H9 (cell line): ENCODE results near the gene PM20D1. TPM values are rescaled to one million over a fixed set of nuclear protein-coding genes. Genes with fewer than 3 reads are reported as not detected.
"Not testable (repeated sequence)": the region's sequence is repeated elsewhere in the genome, so short reads cannot be mapped to it uniquely, and the experiment has no call there.

Source experiments
- DNase-seq: peaks from one replicate; pipeline ENCODE4 v3.0.0-alpha.2; 2017
- H2AFZ ChIP-seq: one replicate; pipeline ENCODE4 v1.6.1; 2013; ENCODE audit warnings: mild to moderate bottlenecking, low read length, control low read depth, moderate library complexity
- H2AK5ac ChIP-seq: 2 replicates; pipeline ENCODE4 v1.6.1; 2013; ENCODE audit warnings: low read length, control low read depth, mixed read lengths; ENCODE audit not compliant: insufficient read length
- H2BK120ac ChIP-seq: one replicate; pipeline ENCODE4 v1.6.1; 2013; ENCODE audit warnings: low read depth, mild to moderate bottlenecking, low read length, control low read depth, inconsistent platforms; ENCODE audit not compliant: poor library complexity, severe bottlenecking
- H2BK12ac ChIP-seq: 2 replicates; pipeline ENCODE4 v1.6.1; 2013; ENCODE audit warnings: low read length, control low read depth, mixed read lengths, low read depth; ENCODE audit not compliant: insufficient read length
- H2BK15ac ChIP-seq: 2 replicates; pipeline ENCODE4 v1.6.1; 2013; ENCODE audit warnings: low read depth, low read length, control low read depth
- H2BK20ac ChIP-seq: one replicate; pipeline ENCODE4 v1.6.1; 2013; ENCODE audit warnings: low read depth, mild to moderate bottlenecking, low read length, control low read depth, inconsistent platforms; ENCODE audit not compliant: poor library complexity, severe bottlenecking
- H2BK5ac ChIP-seq: 2 replicates; pipeline ENCODE4 v1.6.1; 2013; ENCODE audit warnings: low read length, control low read depth, mixed read lengths; ENCODE audit not compliant: insufficient read length
- H3K14ac ChIP-seq: 2 replicates; pipeline ENCODE4 v1.6.1; 2013; ENCODE audit warnings: low read length, control low read depth; ENCODE audit not compliant: insufficient read depth
- H3K18ac ChIP-seq: 2 replicates; pipeline ENCODE4 v1.6.1; 2013; ENCODE audit warnings: low read depth, mild to moderate bottlenecking, mixed read lengths, low read length, control low read depth; ENCODE audit not compliant: insufficient read length
- H3K23ac ChIP-seq: 2 replicates; pipeline ENCODE4 v1.6.1; 2013; ENCODE audit warnings: low read length, control low read depth, mixed read lengths, low read depth; ENCODE audit not compliant: insufficient read length
- H3K23me2 ChIP-seq: 2 replicates; pipeline ENCODE4 v1.6.1; 2013; ENCODE audit warnings: low read depth, mild to moderate bottlenecking, mixed read lengths, low read length, control low read depth; ENCODE audit not compliant: insufficient read length, poor library complexity, severe bottlenecking
- H3K27ac ChIP-seq: 2 replicates; pipeline ENCODE4 v1.5.1; 2013; ENCODE audit warnings: low read length, control low read depth, mixed read lengths, low read depth; ENCODE audit not compliant: insufficient read length
- H3K27me3 ChIP-seq: 2 replicates; pipeline ENCODE4 v1.6.1; 2013; ENCODE audit warnings: low read length, control low read depth, inconsistent platforms; ENCODE audit not compliant: insufficient read depth
- H3K4ac ChIP-seq: 2 replicates; pipeline ENCODE4 v1.6.1; 2013; ENCODE audit warnings: low read depth, mild to moderate bottlenecking, control low read depth, inconsistent platforms, low read length, moderate library complexity
- H3K4me1 ChIP-seq: 2 replicates; pipeline ENCODE4 v1.6.1; 2013; ENCODE audit warnings: low read length, control low read depth, inconsistent platforms; ENCODE audit not compliant: insufficient read depth
- H3K4me2 ChIP-seq: 2 replicates; pipeline ENCODE4 v1.6.1; 2013; ENCODE audit warnings: low read length, control low read depth, mixed read lengths; ENCODE audit not compliant: insufficient read length, insufficient read depth
- H3K56ac ChIP-seq: 2 replicates; pipeline ENCODE4 v1.6.1; 2013; ENCODE audit warnings: low read depth, mild to moderate bottlenecking, mixed read lengths, low read length, control low read depth; ENCODE audit not compliant: insufficient read length
- H3K79me1 ChIP-seq: 2 replicates; pipeline ENCODE4 v1.6.1; 2013; ENCODE audit warnings: low read depth, mild to moderate bottlenecking, moderate library complexity, low read length, control low read depth, inconsistent platforms; ENCODE audit not compliant: insufficient read depth, poor library complexity, severe bottlenecking
- H3K79me2 ChIP-seq: 2 replicates; pipeline ENCODE4 v1.6.1; 2013; ENCODE audit warnings: low read length, control low read depth, inconsistent platforms; ENCODE audit not compliant: insufficient read depth
- H3K9ac ChIP-seq: 2 replicates; pipeline ENCODE4 v1.6.1; 2013; ENCODE audit warnings: low read length, control low read depth, mixed read lengths; ENCODE audit not compliant: insufficient read length; ENCODE audit errors: extremely low read depth
- H3K9me3 ChIP-seq: one replicate; pipeline ENCODE4 v1.6.1; 2013; ENCODE audit warnings: low read depth, low read length, inconsistent platforms; ENCODE audit not compliant: control insufficient read depth
- H3T11ph ChIP-seq: one replicate; pipeline ENCODE4 v1.6.1; 2013; ENCODE audit warnings: mild to moderate bottlenecking, low read length, control low read depth, inconsistent platforms
- H4K20me1 ChIP-seq: one replicate; pipeline ENCODE4 v1.6.1; 2013; ENCODE audit not compliant: control insufficient read depth, insufficient read length, insufficient read depth
- H4K5ac ChIP-seq: 2 replicates; pipeline ENCODE4 v1.6.1; 2013; ENCODE audit warnings: low read depth, mild to moderate bottlenecking, mixed read lengths, low read length, control low read depth; ENCODE audit not compliant: insufficient read length
- H4K8ac ChIP-seq: replicated peaks from 2 replicates; pipeline ENCODE4 v1.6.1; 2013; ENCODE audit warnings: low read length, control low read depth, mixed read lengths, low read depth; ENCODE audit not compliant: insufficient read length
- H4K91ac ChIP-seq: 2 replicates; pipeline ENCODE4 v1.6.1; 2013; ENCODE audit warnings: low read depth, mild to moderate bottlenecking, moderate library complexity, mixed read lengths, low read length, control low read depth; ENCODE audit not compliant: insufficient read length
- H3K27ac Mint-ChIP-seq, 3 experiments: 2 replicates in 2 of 3; 3 replicates in 1 of 3; pipeline ENCODE4 v1.8.0; 2020 to 2021; ENCODE audit warnings: mixed read lengths in 3 of 3, mild to moderate bottlenecking in 1 of 3, moderate library complexity in 1 of 3
- H3K27me3 Mint-ChIP-seq: 2 replicates; pipeline ENCODE4 v1.8.0; 2021; ENCODE audit warnings: low read depth, mild to moderate bottlenecking, moderate library complexity, mixed read lengths
- H3K36me3 Mint-ChIP-seq, 3 experiments: 2 replicates in 2 of 3; 3 replicates in 1 of 3; pipeline ENCODE4 v1.8.0; 2020 to 2021; ENCODE audit warnings: low read depth in 3 of 3, mixed read lengths in 3 of 3; ENCODE audit not compliant: insufficient read depth in 1 of 3
- H3K4me1 Mint-ChIP-seq, 2 experiments: 2 replicates each; pipeline ENCODE4 v1.8.0; 2020; ENCODE audit warnings: mixed read lengths in 2 of 2
- H3K4me3 Mint-ChIP-seq, 2 experiments: 2 replicates in 1 of 2; 3 replicates in 1 of 2; pipeline ENCODE4 v1.8.0; 2020 to 2021; ENCODE audit warnings: mild to moderate bottlenecking in 2 of 2, mixed read lengths in 2 of 2, moderate library complexity in 1 of 2
- H3K9me3 Mint-ChIP-seq, 2 experiments: 2 replicates in 1 of 2; 3 replicates in 1 of 2; pipeline ENCODE4 v1.8.0; 2020; ENCODE audit warnings: mild to moderate bottlenecking in 2 of 2, mixed read lengths in 2 of 2, moderate library complexity in 1 of 2
- CTCF ChIP-seq: fragments of 200-600 bp; sonication (generic); conservative IDR thresholded peaks from 3 replicates; pipeline ENCODE4 v1.8.0; 2021; ENCODE audit warnings: antibody characterized with exemption, mild to moderate bottlenecking
- total RNA-seq: library from RNA; stranded (reverse); gene quantifications from 2 replicates; pipeline ENCODE4 v1.2.1, GENCODE V29; 2021

PM20D1 gene
- total RNA-seq, 1 experiment from 2014 or later: not detected

GRCh38 chr1:205878026-205878425 is 28.1 kb upstream of the PM20D1 start:
- no peak overlapping the region for H2AFZ ChIP-seq
- H2BK120ac ChIP-seq: no peak overlapping the region
- no peak overlapping the region for H3K4me3 Mint-ChIP-seq
- H3K9ac ChIP-seq: no peak overlapping the region
- H4K91ac ChIP-seq: no peak overlapping the region
- DNase-seq: no peak
- H3K9me3 Mint-ChIP-seq: peaks cover 0 to 5% of the 10 kb centered on the region in 2 experiments; a peak in 3 of 5 replicates
- no peaks in the 10 kb centered on the region for H3K27me3 ChIP-seq
- peaks cover 4% of the 10 kb centered on the region in 2 experiments for H3K4me1 Mint-ChIP-seq
- H3K4ac ChIP-seq: no peak overlapping the region
- H2BK20ac ChIP-seq: no peak overlapping the region
- no peak overlapping the region for H3K27ac Mint-ChIP-seq
- H4K20me1 ChIP-seq: no peaks in the 10 kb centered on the region
- H2BK5ac ChIP-seq: no peak overlapping the region
- no peaks in the 10 kb centered on the region for H3K23me2 ChIP-seq
- 0 out of 7 replicates have a peak, but pooled peaks cover 0 to 3% (median 2%) of the 10 kb centered on the region in 3 experiments for H3K36me3 Mint-ChIP-seq
- no peaks in the 10 kb centered on the region for H3K79me1 ChIP-seq
- no peaks in the 10 kb centered on the region for H3K9me3 ChIP-seq
- no peak overlapping the region for H3K18ac ChIP-seq
- no peak for TF ChIP-seq CTCF
- H3K14ac ChIP-seq: no peak overlapping the region
- H3T11ph ChIP-seq: no peak overlapping the region
- no peak overlapping the region for H2AK5ac ChIP-seq
- no peak overlapping the region for H3K23ac ChIP-seq
- H2BK15ac ChIP-seq: no peak overlapping the region
- no peaks in the 10 kb centered on the region for H3K79me2 ChIP-seq
- H4K8ac ChIP-seq: no peak overlapping the region
- no peak overlapping the region for H4K5ac ChIP-seq
- H3K27me3 Mint-ChIP-seq: no peaks in the 10 kb centered on the region
- H3K4me2 ChIP-seq: no peak overlapping the region
- H2BK12ac ChIP-seq: no peak overlapping the region
- no peak overlapping the region for H3K56ac ChIP-seq
- no peak overlapping the region for H3K27ac ChIP-seq
- H3K4me1 ChIP-seq: no peaks in the 10 kb centered on the region

DNA sequence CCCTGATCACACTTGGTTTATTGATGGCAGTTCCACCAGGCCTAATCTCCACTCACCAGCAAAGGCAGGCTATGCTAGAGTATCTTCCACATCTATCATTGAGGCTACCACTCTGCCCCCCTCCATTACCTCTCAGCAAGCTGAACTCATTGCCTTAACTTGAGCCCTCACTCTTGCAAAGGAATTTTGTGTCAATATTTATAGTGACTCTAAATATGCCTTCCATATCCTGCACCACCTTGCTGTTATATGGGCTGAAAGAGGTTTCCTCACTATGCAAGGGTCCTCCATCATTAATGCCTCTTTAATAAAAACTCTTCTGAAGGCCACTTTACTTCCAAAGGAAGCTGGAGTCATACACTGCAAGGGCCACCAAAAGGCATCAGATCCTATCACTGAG is 23.2 kb upstream of the PM20D1 start:
- H3K14ac ChIP-seq, H3K9ac ChIP-seq, H3K4me2 ChIP-seq, H3K27me3 Mint-ChIP-seq, H3K36me3 Mint-ChIP-seq, H4K20me1 ChIP-seq, H2BK5ac ChIP-seq, H3K4me3 Mint-ChIP-seq, DNase-seq, H3K9me3 ChIP-seq, H3K27ac Mint-ChIP-seq, H3K79me2 ChIP-seq, H3K23me2 ChIP-seq, H3T11ph ChIP-seq, H3K4me1 ChIP-seq, H4K91ac ChIP-seq, H2AFZ ChIP-seq, H2BK120ac ChIP-seq, H3K23ac ChIP-seq, H2BK20ac ChIP-seq, H3K9me3 Mint-ChIP-seq, H2BK12ac ChIP-seq, H3K18ac ChIP-seq, H4K5ac ChIP-seq, H3K4ac ChIP-seq, H3K27me3 ChIP-seq, H2AK5ac ChIP-seq, H4K8ac ChIP-seq, H3K27ac ChIP-seq, H2BK15ac ChIP-seq, H3K56ac ChIP-seq, H3K79me1 ChIP-seq: not testable (repeated sequence)
- peaks cover 7 to 16% of the 10 kb centered on the region in 2 experiments for H3K4me1 Mint-ChIP-seq
